HG03432 (cell line): ENCODE results near the gene ATP6V1G3.
"Not testable (repeated sequence)": the region's sequence is repeated elsewhere in the genome, so short reads cannot be mapped to it uniquely, and the experiment has no call there.

Source experiments
- ATAC-seq: cut with Tn5 transposase; IDR thresholded peaks from one replicate; pipeline ENCODE4 v1.9.1; 2021; ENCODE audit warnings: mild to moderate bottlenecking, moderate library complexity; ENCODE audit not compliant: unreplicated experiment

The ATP6V1G3 gene

GRCh38 chr1:198540580-198540979 is at the start of gene ATP6V1G3:
Gene ATP6V1G3, minus strand, starts transcription at chr1:198540680. Its CDS starts 30 bp downstream, at chr1:198540650.
- ATAC-seq, result no peak

- no peak for ATAC-seq
These were observed 48.4 kb upstream of the ATP6V1G3 start for GRCh38 chr1:198588845-198589244.

- ATAC-seq, result no peak
These were observed 43.7 kb upstream of the ATP6V1G3 start for GRCh38 chr1:198584163-198584562.

- ATAC-seq, result not testable (repeated sequence)
These were observed 42.8 kb upstream of the ATP6V1G3 start for GRCh38 chr1:198583209-198583802.

GRCh38 chr1:198577444-198577843 is 37.0 kb upstream of the ATP6V1G3 start:
- ATAC-seq, result no peak

GRCh38 chr1:198575798-198576641 is 35.5 kb upstream of the ATP6V1G3 start:
- ATAC-seq, result peak; percentile 72

GRCh38 chr1:198575292-198575691 is 34.8 kb upstream of the ATP6V1G3 start:
- no peak for ATAC-seq

- no peak for ATAC-seq
These were observed 33.8 kb upstream of the ATP6V1G3 start for GRCh38 chr1:198574325-198574724.

- no peak for ATAC-seq
These were observed 24.2 kb upstream of the ATP6V1G3 start for GRCh38 chr1:198564716-198565115.

- no peak for ATAC-seq
These were observed 23.7 kb upstream of the ATP6V1G3 start for GRCh38 chr1:198564157-198564556.

GRCh38 chr1:198563583-198563982 is 23.1 kb upstream of the ATP6V1G3 start:
- ATAC-seq, result no peak

- no peak for ATAC-seq
These were observed 19.7 kb upstream of the ATP6V1G3 start for GRCh38 chr1:198560161-198560560.

GRCh38 chr1:198559362-198559761 is 18.9 kb upstream of the ATP6V1G3 start:
- ATAC-seq, result no peak

GRCh38 chr1:198558402-198558801 is 17.9 kb upstream of the ATP6V1G3 start:
- ATAC-seq, result no peak

GRCh38 chr1:198556971-198557370 is 16.5 kb upstream of the ATP6V1G3 start:
- ATAC-seq, result peak; percentile 93

GRCh38 chr1:198552668-198553416 is 12.4 kb upstream of the ATP6V1G3 start:
- ATAC-seq, result no peak

- no peak for ATAC-seq
These were observed 10.6 kb upstream of the ATP6V1G3 start for GRCh38 chr1:198550941-198551524.

GRCh38 chr1:198549866-198550265 is 9.4 kb upstream of the ATP6V1G3 start:
- ATAC-seq, result peak; percentile 81

GRCh38 chr1:198548890-198549289 is 8.4 kb upstream of the ATP6V1G3 start:
- no peak for ATAC-seq

GRCh38 chr1:198545156-198545555 is 4.7 kb upstream of the ATP6V1G3 start:
- no peak for ATAC-seq

- no peak for ATAC-seq
These were observed 3.8 kb upstream of the ATP6V1G3 start for GRCh38 chr1:198544265-198544664.
